ENCODE data around the gene MIB1.

DNA sequence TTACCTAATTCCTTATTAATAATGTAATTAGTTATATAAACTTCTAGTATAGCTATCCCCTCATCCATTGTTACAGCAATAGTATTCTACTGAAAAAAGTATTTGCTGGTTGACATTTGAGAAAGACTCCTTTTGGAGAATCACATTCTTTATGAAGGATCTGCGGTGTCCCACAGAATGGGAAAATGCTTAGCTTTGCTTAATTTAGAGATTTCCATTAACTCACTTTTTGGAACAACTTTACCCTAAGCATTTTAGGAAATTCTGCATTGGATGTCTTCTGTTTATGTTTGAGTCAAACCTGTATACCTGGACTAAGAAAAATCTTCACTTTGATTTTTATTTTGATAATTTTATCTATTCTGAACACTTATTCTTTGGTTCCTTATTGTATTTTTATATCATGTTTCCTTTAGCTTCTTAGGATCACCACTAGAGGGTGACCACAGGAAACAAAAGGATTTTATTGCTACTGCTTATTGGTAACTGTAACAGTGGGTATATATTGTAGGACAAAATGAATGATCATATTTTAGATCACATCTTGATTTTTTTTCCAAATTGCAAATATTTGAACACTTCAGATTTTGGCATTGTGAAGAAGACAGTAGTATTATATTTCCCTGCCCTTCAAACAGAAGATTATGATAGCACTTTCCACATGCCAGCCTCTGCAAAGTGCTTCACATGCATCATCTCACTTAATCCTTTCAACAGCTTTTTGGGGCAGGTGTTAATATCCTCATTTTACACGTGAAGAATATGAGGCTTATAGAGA is 79.6 kb downstream of the MIB1 start:
- TF ChIP-seq, protein P1, sequence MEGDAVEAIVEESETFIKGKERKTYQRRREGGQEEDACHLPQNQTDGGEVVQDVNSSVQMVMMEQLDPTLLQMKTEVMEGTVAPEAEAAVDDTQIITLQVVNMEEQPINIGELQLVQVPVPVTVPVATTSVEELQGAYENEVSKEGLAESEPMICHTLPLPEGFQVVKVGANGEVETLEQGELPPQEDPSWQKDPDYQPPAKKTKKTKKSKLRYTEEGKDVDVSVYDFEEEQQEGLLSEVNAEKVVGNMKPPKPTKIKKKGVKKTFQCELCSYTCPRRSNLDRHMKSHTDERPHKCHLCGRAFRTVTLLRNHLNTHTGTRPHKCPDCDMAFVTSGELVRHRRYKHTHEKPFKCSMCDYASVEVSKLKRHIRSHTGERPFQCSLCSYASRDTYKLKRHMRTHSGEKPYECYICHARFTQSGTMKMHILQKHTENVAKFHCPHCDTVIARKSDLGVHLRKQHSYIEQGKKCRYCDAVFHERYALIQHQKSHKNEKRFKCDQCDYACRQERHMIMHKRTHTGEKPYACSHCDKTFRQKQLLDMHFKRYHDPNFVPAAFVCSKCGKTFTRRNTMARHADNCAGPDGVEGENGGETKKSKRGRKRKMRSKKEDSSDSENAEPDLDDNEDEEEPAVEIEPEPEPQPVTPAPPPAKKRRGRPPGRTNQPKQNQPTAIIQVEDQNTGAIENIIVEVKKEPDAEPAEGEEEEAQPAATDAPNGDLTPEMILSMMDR (conservative IDR thresholded peaks at IDR 0.05 in 1 of 2, IDR thresholded peaks at IDR 0.05 in 1 of 2; ENCODE audit: low read depth in 1 of 2, low read length in 2 of 2), result peak; percentile 14 to 63
- TF ChIP-seq EZH2 (IDR thresholded peaks at IDR 0.05; ENCODE audit: low read length, missing control alignments), result no peak

Measured in fibroblast of lung (primary cell).